ENCODE data around the gene SUN5.

SUN5 gene

DNA sequence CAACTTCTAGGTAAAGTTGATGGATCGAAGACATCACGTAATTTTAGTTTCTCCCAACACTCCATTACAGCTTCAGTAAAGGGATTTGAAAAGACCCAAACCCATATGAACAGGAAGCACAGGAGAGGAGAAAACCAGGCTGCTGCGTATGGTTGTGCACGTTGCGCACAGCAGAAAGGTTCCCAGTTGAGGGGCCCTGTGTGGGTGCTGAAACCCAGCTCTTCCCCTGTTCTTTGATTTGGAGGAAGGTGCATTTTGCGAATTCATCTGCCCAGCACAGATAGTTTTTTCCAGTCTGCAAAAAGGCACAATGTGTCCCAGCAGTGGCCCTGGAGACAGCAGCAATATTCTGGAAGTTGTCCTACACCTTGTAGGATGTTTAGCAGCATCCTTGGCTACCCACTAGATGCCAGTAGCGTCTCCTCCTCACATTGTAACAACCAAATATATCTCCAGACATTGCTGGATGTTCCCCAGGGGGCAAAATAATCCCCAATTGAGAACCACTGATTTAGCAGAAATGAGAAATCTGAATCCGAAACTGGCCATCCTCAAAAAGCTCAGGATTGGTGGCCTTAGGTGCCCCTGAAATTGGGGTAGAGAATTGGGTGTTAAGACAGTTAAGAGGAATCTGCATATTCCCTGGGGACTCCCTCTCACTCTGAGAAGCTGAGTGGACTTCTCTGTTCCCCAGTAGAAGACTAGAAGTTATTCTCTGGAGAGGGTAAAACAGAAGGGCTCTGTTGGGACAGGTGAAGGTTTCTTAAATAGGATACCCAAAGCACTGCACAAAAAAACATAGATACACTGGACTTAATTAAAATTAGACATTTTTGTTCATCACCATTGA, 12.2 kb downstream of the SUN5 start:
- no peak for DNase-seq

DNA sequence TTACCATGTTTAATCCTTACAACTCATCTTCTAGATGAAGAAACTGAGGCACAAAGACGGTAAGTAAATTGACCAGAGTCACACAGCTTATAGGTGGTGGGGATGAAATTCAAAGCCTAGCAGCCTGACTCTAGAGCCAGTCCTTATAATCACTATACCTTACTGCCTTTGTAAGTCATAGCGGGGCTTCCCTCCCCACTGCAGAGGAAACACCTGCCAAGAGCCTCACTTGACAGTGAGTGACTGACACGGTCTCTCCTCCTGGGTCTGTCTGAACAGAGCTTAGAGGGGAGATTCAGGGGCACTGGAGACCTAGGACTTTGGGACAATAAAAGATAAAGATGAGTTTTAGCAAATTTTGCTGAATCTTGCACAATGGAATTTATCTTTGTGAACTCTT, 12.8 kb downstream of the SUN5 start:
- no peak for DNase-seq

DNA sequence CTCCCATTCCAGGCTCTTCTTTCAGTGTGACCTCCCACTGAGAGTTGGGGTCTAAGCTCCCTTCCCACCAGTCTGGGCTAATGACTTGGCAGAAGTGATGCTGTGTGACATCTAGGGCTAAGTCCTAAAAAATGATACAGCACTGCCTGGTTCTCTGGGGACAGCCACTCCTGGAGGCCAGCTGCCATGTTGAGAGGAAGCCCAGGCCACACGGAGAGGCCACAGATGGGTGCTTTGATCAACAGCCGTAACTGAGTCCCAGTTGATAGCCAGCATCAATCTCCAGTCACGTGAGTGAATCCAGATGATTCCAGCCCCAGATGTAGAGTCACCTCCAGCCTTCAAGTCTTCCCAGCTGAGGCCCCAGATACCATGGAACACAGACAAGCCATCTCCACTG, 13.8 kb downstream of the SUN5 start:
- no peak for DNase-seq

DNA sequence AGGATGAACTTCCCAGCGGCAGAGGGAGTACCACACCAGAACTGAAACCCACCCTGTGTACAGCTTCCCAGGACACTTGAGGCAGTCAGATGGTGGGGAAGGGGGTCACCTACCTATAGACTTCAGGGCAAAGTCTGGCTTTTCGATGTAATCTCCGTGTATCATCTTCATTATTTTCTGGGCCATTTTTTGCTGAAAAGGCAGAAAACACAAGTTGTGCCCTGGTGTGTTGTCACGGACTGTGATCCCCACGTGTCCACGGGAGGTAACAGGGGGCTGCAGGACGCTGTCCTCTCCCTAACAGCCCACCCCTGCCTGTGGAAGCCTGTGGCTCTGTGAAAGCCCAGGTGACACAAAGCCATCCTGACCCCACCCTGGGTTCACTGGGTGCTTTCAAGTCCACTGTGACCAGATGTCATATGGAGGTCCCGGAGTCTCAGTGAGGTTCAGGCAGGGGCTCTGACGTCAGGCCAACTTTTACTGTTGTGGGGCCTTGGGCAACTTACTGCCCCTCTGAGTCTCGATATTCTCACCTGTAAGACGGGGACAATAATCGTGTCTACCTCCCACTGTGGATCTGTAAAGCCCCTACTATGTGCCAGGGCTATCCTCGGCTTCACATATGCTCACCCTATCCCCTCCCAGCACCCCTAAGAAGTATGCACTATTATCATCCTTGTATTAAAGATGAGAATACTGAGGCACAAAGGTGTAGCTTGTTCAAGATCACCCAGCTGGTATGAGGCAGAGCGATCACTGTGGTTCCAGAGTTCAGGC, 14.5 kb downstream of the SUN5 start:
- DNase-seq, result no peak

DNA sequence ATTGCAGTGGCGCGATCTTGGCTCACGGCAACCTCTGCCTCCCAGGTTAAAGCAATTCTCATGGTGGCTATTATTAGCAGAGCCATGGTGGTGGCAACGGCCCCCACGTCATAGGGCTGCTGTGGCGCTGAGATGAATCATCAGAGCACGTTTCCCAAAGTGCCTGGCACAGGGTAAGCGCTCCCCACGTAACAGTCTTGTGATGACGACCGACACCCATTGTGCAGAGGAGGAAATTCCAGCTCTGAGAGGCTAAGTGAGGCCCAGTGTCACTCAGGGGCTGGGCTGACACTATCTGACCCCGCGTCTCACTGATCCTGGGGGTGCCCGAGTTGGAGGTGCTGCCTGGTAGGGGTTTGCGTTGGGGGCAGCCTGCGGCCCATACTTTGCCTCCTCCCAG, 16.2 kb downstream of the SUN5 start:
- no peak for DNase-seq

DNA sequence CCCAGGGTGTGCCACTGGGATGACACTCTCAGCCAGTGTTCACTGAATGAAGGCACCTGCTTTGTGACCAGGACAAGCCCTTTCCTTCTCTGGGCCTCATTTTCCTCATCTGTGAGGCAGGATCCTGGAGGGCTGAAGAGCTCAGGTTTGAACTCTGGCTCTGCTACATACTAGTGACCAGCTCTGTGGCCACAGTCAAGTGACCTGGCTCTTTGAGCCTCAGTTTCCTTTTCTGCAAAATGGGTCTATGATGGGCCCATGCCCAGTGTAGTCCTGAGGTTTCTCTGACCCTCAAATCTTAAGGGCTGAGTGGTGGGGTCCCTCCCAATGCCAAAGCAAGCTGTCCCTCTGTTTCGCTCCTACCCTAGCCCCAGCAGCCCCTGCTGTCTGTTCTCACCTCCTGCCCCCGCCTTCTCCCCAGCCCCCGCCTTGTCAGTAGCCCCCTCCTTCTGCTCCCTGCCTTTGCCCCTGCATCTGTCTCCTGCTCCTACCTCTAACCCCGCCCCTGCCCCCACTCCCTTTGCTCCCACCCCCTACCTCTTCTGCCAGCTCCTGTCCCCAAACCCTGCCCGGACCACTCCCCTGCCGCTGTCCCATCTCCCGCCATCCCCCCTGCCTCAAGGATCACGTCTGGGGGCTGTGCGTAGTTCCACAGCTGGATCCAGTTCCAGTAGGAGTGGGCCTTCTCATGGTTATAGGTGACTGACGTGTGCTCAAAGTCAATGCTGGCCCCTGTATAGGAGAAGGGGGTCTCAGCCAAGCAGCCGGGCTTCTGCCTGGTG, 17.0 kb downstream of the SUN5 start:
- DNase-seq, result no peak

DNA sequence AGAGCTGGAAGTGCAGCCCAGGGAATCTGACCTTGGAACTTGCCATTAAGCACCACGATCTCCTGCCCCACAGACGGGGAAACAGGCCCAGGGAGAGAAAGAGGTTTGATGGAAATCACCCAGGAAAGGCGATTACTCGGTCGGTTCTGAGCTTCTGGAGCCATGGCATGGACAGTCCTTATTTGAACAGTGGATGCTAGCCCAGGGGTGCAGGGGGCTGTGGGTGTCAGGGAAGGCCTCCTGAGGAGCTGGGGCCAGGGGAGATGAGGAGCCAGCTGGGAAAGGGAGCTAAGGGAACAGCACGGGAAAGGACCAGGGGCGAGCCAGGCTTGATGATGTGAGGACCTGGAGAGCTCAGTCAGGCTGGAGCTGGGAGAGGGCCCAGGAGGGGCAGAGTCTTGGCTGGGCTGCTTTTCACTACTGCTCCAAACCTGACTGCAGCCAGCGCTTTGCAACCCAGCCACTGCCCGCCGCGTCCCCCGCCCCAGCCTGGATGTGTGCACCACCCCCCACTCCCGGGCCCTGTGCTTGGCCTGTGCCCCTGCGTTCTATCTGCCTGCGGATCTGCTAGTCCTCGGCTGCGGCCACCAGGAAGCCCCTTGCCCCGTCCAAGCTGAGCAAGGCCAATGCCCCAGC, 17.8 kb downstream of the SUN5 start:
- no peak for DNase-seq

DNA sequence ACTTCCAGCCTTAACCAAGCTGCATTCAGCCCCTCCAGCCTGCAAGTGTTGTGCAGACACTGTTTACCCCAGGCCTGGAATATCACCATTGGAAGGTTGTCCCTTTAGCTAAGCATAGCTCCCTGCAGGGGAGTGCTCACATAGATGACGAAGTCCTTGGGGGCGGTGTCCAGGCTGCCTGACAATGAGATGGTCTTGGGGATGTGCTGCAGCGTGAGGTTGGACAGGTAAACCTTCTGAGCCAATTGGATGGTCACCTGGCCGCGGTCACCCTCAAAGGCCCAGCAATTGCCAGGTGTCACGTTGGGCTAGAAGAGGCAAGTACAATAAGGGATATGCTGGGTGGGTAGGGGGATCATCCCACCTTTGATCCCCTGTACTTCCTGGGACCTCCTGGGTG, 18.6 kb downstream of the SUN5 start:
- DNase-seq, result no peak

DNA sequence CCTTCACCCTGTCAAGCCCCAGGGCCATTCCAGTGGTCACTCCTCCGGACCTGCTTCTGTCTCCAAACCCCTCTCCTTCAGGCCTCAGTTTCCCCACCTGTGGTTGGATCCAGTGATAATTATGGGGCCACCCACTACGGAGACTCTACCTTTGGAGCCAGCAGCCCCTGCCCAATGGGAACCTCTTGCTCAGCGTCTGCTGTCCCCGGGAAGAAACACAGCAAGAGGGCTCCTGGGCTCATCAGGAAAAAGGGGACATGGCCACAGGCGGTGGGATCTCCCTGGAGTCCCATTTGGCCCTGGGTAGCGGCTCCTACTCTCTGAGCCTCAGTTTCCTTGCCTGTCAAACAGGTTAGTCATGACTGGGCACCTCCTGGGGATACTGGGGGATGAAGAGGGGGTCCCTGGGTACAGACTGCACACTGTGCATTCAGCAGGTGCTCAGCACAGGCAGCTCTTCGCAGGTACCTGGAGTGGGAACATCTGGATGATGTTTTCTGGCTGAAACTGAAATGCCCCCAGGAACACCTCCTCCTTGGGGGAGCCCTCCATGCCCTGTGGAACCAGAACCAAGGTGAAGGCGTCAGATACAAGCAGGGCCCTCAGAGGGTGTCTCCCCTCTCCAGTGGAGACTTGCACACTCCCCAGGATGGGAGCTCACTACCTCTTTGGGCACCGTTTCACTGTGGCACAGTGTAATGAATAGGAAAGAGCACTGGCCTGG, 19.4 kb downstream of the SUN5 start:
- DNase-seq, result no peak

DNA sequence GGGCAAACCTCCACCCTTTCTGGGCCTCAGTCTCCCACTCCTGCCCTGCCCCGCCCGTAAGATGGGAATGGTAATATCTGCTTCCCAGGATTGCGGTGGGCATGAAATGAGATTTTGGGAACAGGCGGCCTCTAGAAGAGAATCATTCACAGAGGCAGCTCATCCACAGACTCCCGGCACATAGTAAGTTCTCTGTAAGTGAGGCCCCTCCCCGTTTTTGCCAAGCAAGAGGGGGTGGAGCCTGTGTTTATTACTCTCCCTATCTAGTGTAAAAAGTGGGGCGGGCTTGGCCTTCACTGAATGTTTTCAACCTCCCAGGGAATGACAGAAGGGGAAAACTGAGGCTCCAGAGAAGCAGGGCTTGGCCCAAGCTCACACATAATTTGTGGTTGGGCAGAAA, 20.0 kb downstream of the SUN5 start:
- DNase-seq, result no peak

DNA sequence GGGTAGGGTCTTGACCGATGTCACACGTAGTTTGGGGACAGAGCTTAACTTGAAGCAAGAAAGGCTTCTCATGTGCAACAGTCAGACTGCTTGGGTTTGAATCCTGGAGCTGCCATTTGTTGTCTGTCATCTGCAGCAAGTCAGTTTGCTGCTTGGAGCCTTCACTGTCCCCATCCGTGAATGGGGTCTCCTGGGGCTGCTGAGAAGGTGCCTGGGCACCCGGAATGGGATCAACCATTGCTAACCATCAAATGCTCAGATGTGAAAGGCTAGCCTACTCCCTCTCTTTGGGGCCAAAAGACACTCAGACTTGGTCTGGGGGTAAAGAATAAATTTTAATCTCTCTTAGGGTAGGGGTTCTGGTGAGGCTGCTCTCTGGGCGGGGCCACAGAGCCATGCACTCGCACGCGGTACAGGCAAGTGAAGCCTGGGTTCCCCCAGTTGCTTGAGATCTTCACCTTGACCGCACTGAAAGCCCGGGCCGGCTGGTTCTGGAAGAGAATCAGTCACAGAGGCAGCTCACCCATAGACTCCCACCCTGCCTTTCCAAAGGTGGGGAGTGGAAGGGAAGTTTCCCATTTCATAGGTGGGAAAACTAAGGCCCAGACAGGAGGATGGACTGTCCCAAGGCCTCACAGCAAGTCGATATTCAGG, 20.6 kb downstream of the SUN5 start:
- no peak for DNase-seq

DNA sequence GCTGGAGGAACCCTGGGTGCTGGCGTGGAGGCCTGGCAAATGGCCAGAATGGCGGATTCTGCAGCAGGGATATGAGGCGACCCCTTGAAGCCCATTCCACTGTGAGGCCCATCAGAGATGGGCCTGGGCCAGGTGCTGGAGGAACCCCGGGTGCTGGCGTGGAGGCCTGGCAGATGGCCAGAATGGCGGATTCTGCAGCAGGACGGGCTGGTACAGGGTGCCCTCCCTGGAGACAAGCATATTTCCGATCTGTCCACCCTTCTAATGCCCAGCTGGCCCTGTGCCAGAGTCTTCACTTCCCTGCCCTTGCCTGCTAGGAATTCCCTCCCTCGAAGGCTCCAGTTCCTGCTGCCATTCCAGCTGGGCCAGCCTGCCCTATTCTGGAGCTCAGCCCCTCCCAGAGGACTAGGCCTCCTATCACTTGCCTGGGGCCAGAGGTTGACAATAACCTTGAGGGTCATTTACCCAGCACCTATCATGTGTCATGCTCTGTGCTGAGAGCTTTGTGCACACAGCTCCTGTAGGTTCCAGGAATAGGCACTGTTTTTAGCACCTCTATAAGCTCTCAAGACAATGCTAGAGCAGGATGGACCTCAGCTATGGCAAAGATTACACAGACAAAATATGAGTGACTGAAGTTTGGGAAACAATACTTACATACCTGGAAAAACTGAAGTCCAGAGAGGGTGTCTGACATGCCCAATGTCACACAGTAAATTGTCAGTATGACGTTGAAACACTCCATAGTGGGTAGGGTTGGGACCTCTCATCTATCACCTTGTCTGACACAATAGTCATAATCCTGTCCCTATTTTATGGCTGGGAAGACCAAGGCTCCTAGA, 21.4 kb downstream of the SUN5 start:
- no peak for DNase-seq

DNA sequence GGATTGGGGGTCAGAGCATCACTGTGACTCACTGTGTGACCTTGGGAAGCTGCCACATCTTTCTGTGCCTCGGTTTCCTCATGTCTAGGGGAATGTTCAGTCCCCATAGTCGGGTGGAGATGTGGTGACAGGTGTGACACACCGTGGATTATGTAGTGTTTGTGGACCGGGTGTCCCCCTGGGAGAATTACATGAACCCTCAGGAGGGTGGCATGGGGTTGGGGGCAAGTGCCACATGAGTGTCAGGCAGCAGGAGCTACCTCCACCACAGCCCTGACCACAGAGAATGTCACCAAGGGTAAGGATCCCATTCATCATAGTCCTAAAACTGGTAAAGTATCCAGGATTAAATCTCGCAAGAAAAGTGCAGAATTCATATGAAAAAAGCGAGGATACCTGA, 23.2 kb downstream of the SUN5 start:
- DNase-seq, result no peak

DNA sequence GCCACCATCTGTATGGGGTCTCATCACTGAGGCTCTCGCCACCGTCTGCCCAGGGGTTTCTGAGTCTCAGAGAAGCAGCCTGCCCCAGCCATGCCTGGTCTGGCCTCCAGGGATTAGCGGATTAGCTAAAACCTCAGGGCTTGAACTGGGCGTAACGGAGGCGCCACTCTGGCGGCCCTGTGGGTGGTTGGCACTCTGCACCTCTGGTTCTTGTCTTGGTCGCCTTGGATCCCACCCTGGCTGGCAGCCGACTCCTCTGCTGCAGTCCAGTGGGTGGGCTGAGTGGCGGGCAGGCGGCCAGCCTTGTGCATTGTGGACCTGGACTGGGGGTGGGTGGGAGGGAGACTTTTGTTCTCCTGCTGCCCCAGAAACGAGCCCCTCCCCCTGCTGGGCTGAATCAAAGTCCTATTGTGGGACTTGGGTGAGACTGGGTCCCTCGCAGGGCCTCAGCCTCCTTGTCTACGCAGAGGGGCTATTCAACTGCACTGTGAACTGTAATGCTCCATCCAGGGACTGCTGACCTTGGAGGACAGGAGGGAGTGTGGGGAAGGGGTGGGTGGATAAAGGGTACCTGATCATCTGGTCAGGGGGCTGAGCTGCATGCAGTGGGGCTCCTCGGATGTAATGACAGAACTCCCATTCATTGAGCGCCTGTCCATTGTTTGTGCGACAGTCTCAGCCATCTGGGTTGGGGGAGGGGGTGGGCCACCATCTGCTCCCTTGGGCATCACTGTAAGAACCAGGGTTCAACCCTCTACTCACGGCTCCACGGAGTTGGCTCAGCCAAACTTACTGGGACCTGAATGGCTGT, 23.9 kb downstream of the SUN5 start:
- DNase-seq, result no peak

DNA sequence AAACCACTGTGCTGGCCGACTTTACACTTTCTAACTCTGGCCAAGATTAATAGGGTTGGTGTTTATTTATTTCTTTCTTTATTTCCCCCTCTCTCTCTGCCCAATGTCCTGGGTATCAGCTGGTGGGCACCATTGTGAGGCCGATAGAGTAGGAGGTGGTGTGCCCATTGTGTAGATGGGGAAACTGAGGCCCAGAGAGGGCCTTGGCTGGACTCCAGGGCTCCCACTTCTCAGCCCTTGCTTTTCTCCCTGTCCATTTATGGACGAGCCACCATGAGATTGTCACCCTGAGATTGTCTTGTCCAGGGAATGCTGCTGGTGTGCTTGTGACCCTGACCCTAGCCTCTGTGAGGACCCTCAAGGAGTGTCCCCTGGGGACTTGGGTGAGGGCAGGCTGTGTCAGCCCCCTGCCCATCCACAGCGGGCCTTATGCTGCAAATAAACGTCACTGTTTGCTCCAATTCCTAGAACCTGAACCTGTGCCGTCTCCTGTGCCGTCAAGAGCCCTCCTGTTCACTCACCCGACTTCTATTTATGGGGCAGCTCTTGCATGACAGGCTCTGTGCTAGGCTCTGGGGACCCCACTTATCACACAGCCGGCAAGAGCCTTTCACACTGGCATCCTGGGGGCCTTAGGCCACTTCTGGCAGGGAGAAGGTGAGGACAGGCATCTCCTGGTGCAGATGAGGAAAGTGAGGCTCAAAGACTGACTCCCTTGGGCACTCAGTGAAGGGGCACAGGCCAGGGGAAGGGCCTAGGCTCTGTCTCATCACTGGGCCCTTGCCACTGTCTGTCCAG, 24.8 kb downstream of the SUN5 start:
- DNase-seq, result no peak

DNA sequence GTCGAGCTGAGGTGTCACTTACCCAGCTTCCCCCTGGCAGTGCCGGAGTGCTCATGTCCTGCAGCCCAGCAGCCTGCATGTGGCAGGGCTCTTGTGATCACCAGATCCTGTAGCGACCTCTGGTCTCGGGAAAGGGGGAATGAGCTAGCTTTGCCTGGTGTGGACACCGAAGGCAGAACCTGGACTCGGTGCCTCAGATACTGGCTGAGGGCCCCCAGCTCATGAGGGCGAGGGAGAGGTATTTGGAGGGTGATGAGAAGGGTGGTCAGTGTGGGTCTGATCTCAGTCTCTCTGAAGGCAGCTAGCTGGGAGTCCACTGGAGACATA, 26.3 kb downstream of the SUN5 start:
- DNase-seq, result no peak

DNA sequence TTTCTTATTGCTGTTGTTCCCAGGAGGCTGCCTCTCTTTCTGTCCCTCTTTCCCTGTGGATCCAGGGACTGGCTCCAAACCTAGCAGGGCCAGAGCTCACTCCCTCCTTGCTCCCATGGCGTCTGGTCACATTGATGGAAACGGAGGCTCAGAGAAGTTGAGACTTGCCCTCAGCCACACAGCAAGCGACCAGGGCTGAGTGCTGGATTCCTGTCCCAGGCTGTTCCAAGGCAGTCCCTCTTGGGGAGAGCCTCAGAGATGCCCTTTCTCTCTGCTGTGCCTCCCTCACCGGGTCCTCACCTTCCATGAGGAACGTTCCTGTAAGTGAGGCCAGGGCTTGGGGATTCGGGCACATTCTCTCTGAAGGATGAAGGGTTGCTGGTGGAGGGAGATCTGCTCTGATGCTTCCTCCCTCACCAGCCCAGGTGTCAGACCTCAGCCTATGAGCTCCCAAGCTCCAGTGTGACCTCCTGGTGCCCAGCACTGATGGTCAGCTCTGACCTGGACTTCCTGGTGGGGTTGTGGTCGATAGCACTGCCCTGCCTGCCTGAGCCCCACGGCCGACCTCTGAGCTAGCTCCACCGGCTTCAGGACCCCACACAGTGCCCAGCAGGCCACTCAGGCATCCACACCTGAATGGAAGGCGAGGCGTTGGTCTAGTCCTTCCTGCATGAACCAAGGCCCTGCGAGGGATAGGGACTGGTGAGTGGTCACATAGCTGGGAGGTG, 26.8 kb downstream of the SUN5 start:
- DNase-seq, result no peak

DNA sequence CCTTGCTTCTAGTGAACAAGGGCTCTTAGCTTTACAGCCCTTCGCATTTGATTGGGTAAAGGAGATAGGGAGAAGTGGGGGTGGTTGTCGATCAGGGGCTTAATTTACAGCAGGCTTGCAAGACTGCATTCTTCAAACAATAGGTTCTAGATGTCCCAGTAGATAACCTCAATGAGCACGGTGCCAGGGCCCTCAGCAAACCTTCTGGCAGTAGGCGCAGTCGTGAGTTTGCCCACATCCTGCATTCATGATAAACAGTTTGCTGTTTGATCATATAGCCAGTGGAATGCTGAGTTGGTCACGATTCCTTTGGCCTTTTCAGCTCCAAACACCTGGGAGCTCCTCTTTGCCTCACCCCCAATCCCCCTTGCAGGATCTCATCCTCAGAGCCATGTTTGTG, 27.5 kb downstream of the SUN5 start:
- DNase-seq, result no peak
